H1 (cell line): ENCODE results near the gene RNF4. TPM values are rescaled to one million over a fixed set of nuclear protein-coding genes. Genes with fewer than 3 reads are reported as not detected.

ENCODE experiments used
- CHD2 ChIP-seq: IDR thresholded peaks from 2 replicates; pipeline ENCODE4 v1.6.1; 2012; ENCODE audit warnings: low read length, improper control_type of control experiment
- CTBP2 ChIP-seq: IDR thresholded peaks from 2 replicates; pipeline ENCODE4 v1.7.0; 2011; ENCODE audit warnings: borderline replicate concordance, mild to moderate bottlenecking, moderate library complexity, mixed read lengths, low read length; ENCODE audit not compliant: insufficient read depth, insufficient read length
- KDM1A ChIP-seq: fragments of 200-600, 300-600 bp; sonication (generic); IDR thresholded peaks from 2 replicates; pipeline ENCODE4 v1.7.1; 2016; ENCODE audit warnings: mild to moderate bottlenecking, low read length, borderline replicate concordance
- PHF8 ChIP-seq: fragments of 200-600 bp; sonication (generic); conservative IDR thresholded peaks from 2 replicates; pipeline ENCODE4 v1.7.1; 2012; ENCODE audit warnings: low read depth, mild to moderate bottlenecking, inconsistent platforms, low read length, moderate library complexity
- RBBP5 ChIP-seq: IDR thresholded peaks from 2 replicates; pipeline ENCODE4 v1.7.1; 2012; ENCODE audit warnings: low read depth, mild to moderate bottlenecking, inconsistent platforms, low read length, moderate library complexity, borderline replicate concordance
- polyA plus RNA-seq, 7 experiments: library from polyadenylated mRNA; depleted of rRNA in 3 of 7; stranded (reverse) in 5 of 7; unstranded in 2 of 7; fragments of >200 nt in 5 of 7; fragments of 200-250 nt in 2 of 7; gene quantifications; 1 replicate in 5 of 7; 2 replicates in 1 of 7; 4 replicates in 1 of 7; pipeline versions ENCODE4 v1.2.1 to v1.2.3, GENCODE V29; 2011 to 2013; ENCODE audit warnings: missing spikeins in 2 of 7, mixed read lengths in 2 of 7
- total RNA-seq: library from RNA; stranded (reverse); fragmentation: NEBNext Ultra II Directional; extraction: Animal tissue kit (Norgen Biotek cat#: 25700); gene quantifications from 2 replicates; pipeline ENCODE4 v1.2.1, GENCODE V29; 2021
- TF ChIP-seq, protein P1 (sequence below), 3 experiments: IDR thresholded peaks; 1 replicate in 2 of 3; 2 replicates in 1 of 3; pipeline versions ENCODE4 v1.5.1 to v1.6.1; 2011; ENCODE audit warnings: low read length in 3 of 3, mild to moderate bottlenecking in 3 of 3, inconsistent platforms in 2 of 3, low read depth in 1 of 3, moderate library complexity in 1 of 3; ENCODE audit not compliant: insufficient read depth in 1 of 3; ENCODE audit errors: control extremely low read depth in 1 of 3
- TF ChIP-seq, protein P2 (sequence below): IDR thresholded peaks from 2 replicates; pipeline ENCODE4 v1.6.1; 2011; ENCODE audit warnings: low read length, improper control_type of control experiment

RNF4 gene
- total and polyA plus RNA-seq, 2 of the 8 experiments (the other 6 are each of a cell fraction or from before 2014, with no cell fraction given) = 68.2 to 78.9 TPM

DNA sequence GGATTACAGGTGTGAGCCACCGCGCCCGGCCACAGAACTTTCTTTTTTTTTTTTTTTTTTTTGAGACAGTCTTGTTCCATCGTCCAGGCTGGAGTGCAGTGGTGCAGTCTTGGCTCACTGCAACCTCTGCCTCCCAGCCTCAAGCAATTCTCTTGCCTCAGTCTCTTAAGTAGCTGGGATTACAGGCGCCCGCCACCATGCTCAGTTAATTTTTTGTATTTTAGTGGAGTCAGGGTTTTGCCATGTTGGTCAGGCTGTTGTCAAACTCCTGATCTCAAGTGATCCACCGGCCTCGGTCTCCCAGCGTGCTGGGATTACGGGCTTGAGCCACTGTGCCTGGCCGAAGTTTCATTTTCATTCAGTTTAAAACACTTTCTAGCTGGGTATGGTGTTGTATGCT, 83.9 kb downstream of the RNF4 start (continued):
- TF ChIP-seq PHF8 (no peak), CHD2 (no peak), CTBP2 (no peak), RBBP5 (no peak), KDM1A (no peak)
- TF ChIP-seq, protein P1, sequence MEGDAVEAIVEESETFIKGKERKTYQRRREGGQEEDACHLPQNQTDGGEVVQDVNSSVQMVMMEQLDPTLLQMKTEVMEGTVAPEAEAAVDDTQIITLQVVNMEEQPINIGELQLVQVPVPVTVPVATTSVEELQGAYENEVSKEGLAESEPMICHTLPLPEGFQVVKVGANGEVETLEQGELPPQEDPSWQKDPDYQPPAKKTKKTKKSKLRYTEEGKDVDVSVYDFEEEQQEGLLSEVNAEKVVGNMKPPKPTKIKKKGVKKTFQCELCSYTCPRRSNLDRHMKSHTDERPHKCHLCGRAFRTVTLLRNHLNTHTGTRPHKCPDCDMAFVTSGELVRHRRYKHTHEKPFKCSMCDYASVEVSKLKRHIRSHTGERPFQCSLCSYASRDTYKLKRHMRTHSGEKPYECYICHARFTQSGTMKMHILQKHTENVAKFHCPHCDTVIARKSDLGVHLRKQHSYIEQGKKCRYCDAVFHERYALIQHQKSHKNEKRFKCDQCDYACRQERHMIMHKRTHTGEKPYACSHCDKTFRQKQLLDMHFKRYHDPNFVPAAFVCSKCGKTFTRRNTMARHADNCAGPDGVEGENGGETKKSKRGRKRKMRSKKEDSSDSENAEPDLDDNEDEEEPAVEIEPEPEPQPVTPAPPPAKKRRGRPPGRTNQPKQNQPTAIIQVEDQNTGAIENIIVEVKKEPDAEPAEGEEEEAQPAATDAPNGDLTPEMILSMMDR (IDR thresholded peaks at IDR 0.05; ENCODE audit: control extremely low read depth in 1 of 3, insufficient read depth in 1 of 3, low read depth in 1 of 3, low read length in 3 of 3) = no peak
- TF ChIP-seq, protein P2, sequence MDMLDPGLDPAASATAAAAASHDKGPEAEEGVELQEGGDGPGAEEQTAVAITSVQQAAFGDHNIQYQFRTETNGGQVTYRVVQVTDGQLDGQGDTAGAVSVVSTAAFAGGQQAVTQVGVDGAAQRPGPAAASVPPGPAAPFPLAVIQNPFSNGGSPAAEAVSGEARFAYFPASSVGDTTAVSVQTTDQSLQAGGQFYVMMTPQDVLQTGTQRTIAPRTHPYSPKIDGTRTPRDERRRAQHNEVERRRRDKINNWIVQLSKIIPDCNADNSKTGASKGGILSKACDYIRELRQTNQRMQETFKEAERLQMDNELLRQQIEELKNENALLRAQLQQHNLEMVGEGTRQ = no peak
- TF ChIP-seq, all 59 proteins: peak for 0
